ENCODE measurements around the gene CAPN1. TPM values are rescaled to one million over a fixed set of nuclear protein-coding genes. Genes with fewer than 3 reads are reported as not detected.
A peak's percentile ranks its signal among the peaks of the same experiment; 100 is the strongest.

CAPN1 gene
- total and polyA plus RNA-seq, 9 of the 15 experiments (the other 6 are each of a cell fraction or from before 2014, with no cell fraction given): 3.5 to 199 (median 61.6) TPM

DNA sequence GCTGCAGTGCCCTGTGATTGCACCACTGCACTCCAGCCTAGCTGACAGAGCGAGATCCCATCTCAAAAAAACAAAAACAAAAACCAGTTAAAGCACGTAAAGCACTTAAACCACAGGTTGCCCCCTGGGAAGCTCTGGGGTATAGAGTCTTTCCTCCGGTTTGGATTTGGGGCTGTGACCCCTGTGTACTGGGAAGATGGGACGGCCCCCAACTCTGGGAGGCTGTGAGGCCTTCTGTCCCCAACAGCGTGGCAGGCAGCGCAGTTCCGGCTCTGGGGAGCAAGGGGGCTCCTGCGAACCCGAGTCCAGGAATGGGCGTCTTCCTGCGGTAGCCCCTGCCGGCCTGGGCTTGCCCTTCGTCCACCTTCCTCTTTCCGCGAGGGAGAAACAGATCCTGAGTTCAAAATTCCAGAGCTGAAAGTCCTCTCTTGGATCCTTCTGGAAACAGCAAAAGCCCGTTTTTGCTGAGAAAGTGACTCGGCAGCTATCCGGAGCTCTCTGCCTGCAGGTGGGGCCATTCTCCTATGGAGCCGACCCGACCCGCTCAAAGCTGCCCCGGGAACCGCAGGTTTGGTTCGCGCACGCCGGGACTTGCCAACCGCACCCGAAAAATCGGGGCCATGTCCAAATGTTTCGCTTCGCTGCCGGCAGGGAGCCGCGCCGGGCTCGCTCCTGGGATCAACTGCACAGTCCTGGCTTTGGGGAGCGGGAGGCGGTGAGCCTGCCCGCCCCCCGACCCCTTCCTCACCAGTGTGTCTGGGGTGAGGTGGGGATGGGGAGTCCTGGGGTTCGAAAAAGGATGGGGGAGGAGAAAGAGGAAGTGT is 43.8 kb downstream of the CAPN1 start:
- H3K9me3 ChIP-seq (replicated peaks; ENCODE audit: control insufficient read depth, insufficient read depth, low read depth, low read length): no peaks in the 10 kb centered on the region
- ChIA-PET CTCF (ENCODE audit: low intra/inter-chr PET ratio) (interaction anchor here (1.1 to 1.6 kb wide), 5 partner anchors 25 to 105 kb away, joined by 4 to 10 read pairs (median 6); partner anchors contain the start of gene CDC42EP2), POLR2A (interaction anchor here (0.6 to 2.1 kb wide), 16 partner anchors 9 to 279 kb away, joined by 3 to 10 read pairs (median 4); partner anchors contain the start of genes MALAT1, SPDYC and TIGD3)
- H3K79me2 ChIP-seq (ENCODE audit: control insufficient read depth, insufficient read depth, low read length): no peaks in the 10 kb centered on the region
- peak overlapping the region; percentile 80 for H3K4me2 ChIP-seq (ENCODE audit: insufficient read depth, low read length)
- H3K9me1 ChIP-seq (ENCODE audit: control insufficient read depth, insufficient read depth, low read length): no peaks in the 10 kb centered on the region
- BruUV-seq (replicated peaks): no TSS peak
- intact Hi-C loops (cut with micrococcal nuclease) (loop anchor here (1.0 to 10.0 kb wide), 2 partner anchors 25 to 89 kb away; partner anchors contain the start of gene CDC42EP2), in situ Hi-C loops (cut with MboI) (no loop called here)
- H3K27ac ChIP-seq (ENCODE audit: extremely low read depth, low read depth, low read length): peak overlapping the region; percentile 65
- DNase-seq (ENCODE audit: extremely low read depth in 1 of 4, low spot score in 3 of 4) (peak; percentile 73 to 80 (median 80)), ATAC-seq (peak; percentile 95), FAIRE-seq (peak; percentile 11)
- H3K4me3 ChIP-seq: peak overlapping the region; percentile 31
- no peaks in the 10 kb centered on the region for H3K27me3 ChIP-seq (ENCODE audit: control insufficient read depth in 2 of 2, insufficient read depth in 2 of 2, low read length in 2 of 2)
- H4K20me1 ChIP-seq (replicated peaks; ENCODE audit: control insufficient read depth, insufficient read depth, low read length): no peaks in the 10 kb centered on the region
- WGBS (ENCODE audit: insufficient coverage, low coverage, missing lambda C conversion rate): 5% methylated on average over 37 of the region's 42 CpGs
- H3K36me3 ChIP-seq (ENCODE audit: control insufficient read depth, insufficient read depth, low read length): no peaks in the 10 kb centered on the region
- H3K9ac ChIP-seq (ENCODE audit: insufficient read depth in 1 of 2, low read depth in 2 of 2, low read length in 2 of 2): peak overlapping the region; percentile 76 to 91
- peak overlapping the region; percentile 97 for H2AFZ ChIP-seq (ENCODE audit: low read depth, low read length)
- peaks cover 14 to 17% of the 10 kb centered on the region in 2 experiments for H3K4me1 ChIP-seq (replicated peaks in 1 of 2; ENCODE audit: control insufficient read depth in 2 of 2, insufficient read depth in 2 of 2, low read length in 2 of 2)
- peak; percentile 59 for TF ChIP-seq NFE2 (IDR thresholded peaks at IDR 0.05; ENCODE audit: low read depth)
- TF ChIP-seq CBX3 (IDR thresholded peaks at IDR 0.05; ENCODE audit: borderline replicate concordance in 1 of 2, low read length in 2 of 2): 0 out of 3 replicates have a peak, but pooled peaks of 1 of the 2 experiments have one; percentile 7
- no peak for TF ChIP-seq ZC3H11A (IDR thresholded peaks at IDR 0.05; ENCODE audit: low read depth, low read length)
- TF ChIP-seq, protein P1, sequence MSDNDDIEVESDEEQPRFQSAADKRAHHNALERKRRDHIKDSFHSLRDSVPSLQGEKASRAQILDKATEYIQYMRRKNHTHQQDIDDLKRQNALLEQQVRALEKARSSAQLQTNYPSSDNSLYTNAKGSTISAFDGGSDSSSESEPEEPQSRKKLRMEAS (CRISPR knock-in tag; IDR thresholded peaks at IDR 0.05): peak; percentile 16; the same call in 1 of the 2 replicates
- TF ChIP-seq ATF1 (CRISPR knock-in tag; IDR thresholded peaks at IDR 0.05): no peak
- TF ChIP-seq ATF1 (tag; IDR thresholded peaks at IDR 0.05): 0 out of 2 replicates have a peak, but pooled peaks have one; percentile 25
- 0 out of 2 replicates have a peak, but pooled peaks have one; percentile 16 for TF ChIP-seq NFRKB (IDR thresholded peaks at IDR 0.05; ENCODE audit: low read depth)
- peak; percentile 36; the same call in 1 of the 2 replicates for TF ChIP-seq SMARCA4 (IDR thresholded peaks at IDR 0.05)
- TF ChIP-seq, protein P2, sequence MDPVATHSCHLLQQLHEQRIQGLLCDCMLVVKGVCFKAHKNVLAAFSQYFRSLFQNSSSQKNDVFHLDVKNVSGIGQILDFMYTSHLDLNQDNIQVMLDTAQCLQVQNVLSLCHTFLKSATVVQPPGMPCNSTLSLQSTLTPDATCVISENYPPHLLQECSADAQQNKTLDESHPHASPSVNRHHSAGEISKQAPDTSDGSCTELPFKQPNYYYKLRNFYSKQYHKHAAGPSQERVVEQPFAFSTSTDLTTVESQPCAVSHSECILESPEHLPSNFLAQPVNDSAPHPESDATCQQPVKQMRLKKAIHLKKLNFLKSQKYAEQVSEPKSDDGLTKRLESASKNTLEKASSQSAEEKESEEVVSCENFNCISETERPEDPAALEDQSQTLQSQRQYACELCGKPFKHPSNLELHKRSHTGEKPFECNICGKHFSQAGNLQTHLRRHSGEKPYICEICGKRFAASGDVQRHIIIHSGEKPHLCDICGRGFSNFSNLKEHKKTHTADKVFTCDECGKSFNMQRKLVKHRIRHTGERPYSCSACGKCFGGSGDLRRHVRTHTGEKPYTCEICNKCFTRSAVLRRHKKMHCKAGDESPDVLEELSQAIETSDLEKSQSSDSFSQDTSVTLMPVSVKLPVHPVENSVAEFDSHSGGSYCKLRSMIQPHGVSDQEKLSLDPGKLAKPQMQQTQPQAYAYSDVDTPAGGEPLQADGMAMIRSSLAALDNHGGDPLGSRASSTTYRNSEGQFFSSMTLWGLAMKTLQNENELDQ (CRISPR knock-in tag; IDR thresholded peaks at IDR 0.05; ENCODE audit: borderline replicate concordance): no peak
- peak; percentile 35; the same call in 1 of the 2 replicates for TF ChIP-seq SMC3 (conservative IDR thresholded peaks at IDR 0.05; ENCODE audit: insufficient read depth, low read depth, low read length)
- TF ChIP-seq RBFOX2 (IDR thresholded peaks at IDR 0.05; ENCODE audit: low read depth, low read length): peak; percentile 73
- peak; percentile 49; the same call in 1 of the 2 replicates for TF ChIP-seq MTA3 (IDR thresholded peaks at IDR 0.05; ENCODE audit: borderline replicate concordance)
- peak; percentile 30 for TF ChIP-seq POU5F1 (IDR thresholded peaks at IDR 0.05; ENCODE audit: borderline replicate concordance, low read depth, low read length, partially characterized antibody)
- TF ChIP-seq TAF1 (IDR thresholded peaks at IDR 0.05; ENCODE audit: control insufficient read depth, extremely low read depth, insufficient read depth, low read length, severe bottlenecking): peak; percentile 27
- TF ChIP-seq HOXB6 (CRISPR knock-in tag; IDR thresholded peaks at IDR 0.05; ENCODE audit: borderline replicate concordance): no peak
- TF ChIP-seq, protein P3, sequence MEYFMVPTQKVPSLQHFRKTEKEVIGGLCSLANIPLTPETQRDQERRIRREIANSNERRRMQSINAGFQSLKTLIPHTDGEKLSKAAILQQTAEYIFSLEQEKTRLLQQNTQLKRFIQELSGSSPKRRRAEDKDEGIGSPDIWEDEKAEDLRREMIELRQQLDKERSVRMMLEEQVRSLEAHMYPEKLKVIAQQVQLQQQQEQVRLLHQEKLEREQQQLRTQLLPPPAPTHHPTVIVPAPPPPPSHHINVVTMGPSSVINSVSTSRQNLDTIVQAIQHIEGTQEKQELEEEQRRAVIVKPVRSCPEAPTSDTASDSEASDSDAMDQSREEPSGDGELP (CRISPR knock-in tag; IDR thresholded peaks at IDR 0.05; ENCODE audit: borderline replicate concordance): peak; percentile 54
- peak; percentile 52; the same call in 1 of the 2 replicates for TF ChIP-seq ZKSCAN1 (IDR thresholded peaks at IDR 0.05; ENCODE audit: low read depth, low read length)
- peak; percentile 60 for TF ChIP-seq RNF2 (IDR thresholded peaks at IDR 0.05)

All from K562 (cell line).